BLaER1 (cell line): ENCODE measurements around the gene SART3.

Source experiments
- H3K27ac ChIP-seq: shearing (Covaris generic); formaldehyde crosslinking; 2 replicates; pipeline ENCODE4 v1.8.1; 2022
- H3K27me3 ChIP-seq: shearing (Covaris generic); formaldehyde crosslinking; 2 replicates; pipeline ENCODE4 v1.8.1; 2022
- H3K36me3 ChIP-seq: shearing (Covaris generic); formaldehyde crosslinking; 2 replicates; pipeline ENCODE4 v1.8.1; 2022
- H3K4me1 ChIP-seq: shearing (Covaris generic); formaldehyde crosslinking; 2 replicates; pipeline ENCODE4 v1.8.1; 2022
- H3K4me2 ChIP-seq: shearing (Covaris generic); formaldehyde crosslinking; 2 replicates; pipeline ENCODE4 v1.8.1; 2022
- H3K4me3 ChIP-seq: shearing (Covaris generic); formaldehyde crosslinking; 2 replicates; pipeline ENCODE4 v1.8.1; 2022
- H3K9ac ChIP-seq: shearing (Covaris generic); formaldehyde crosslinking; 2 replicates; pipeline ENCODE4 v1.8.1; 2022
- H3K9me3 ChIP-seq: shearing (Covaris generic); formaldehyde crosslinking; 2 replicates; pipeline ENCODE4 v1.8.1; 2022
- H4K20me1 ChIP-seq: shearing (Covaris generic); formaldehyde crosslinking; 2 replicates; pipeline ENCODE4 v1.8.1; 2022
- Cebpa-rat ChIP-seq: shearing (Covaris generic); IDR thresholded peaks from 2 replicates; pipeline ENCODE4 v1.8.1; 2022

SART3 gene

GRCh38 chr12:108527166-108527496 lies 33.8 kb downstream of the SART3 start:
- Histone ChIP-seq H4K20me1 (peaks cover 97% of the 10 kb centered on the region), H3K9me3 (no peaks in the 10 kb centered on the region), H3K36me3 (peaks cover 100% of the 10 kb centered on the region), H3K9ac (no peak overlapping the region), H3K4me1 (peaks cover 9% of the 10 kb centered on the region), H3K4me2 (peak overlapping the region; percentile 13; the same call in 1 of the 2 replicates), H3K4me3 (no peak overlapping the region), H3K27ac (no peak overlapping the region), H3K27me3 (no peaks in the 10 kb centered on the region)
- no peak for TF ChIP-seq Cebpa-rat

- no peaks in the 10 kb centered on the region for H3K9me3 ChIP-seq
- H3K4me1 ChIP-seq: peaks cover 9% of the 10 kb centered on the region
- TF ChIP-seq Cebpa-rat: no peak
- no peak overlapping the region for H3K4me3 ChIP-seq
- peaks cover 100% of the 10 kb centered on the region for H3K36me3 ChIP-seq
- peak overlapping the region; percentile 13; the same call in 1 of the 2 replicates for H3K4me2 ChIP-seq
- H3K27ac ChIP-seq: no peak overlapping the region
- peaks cover 97% of the 10 kb centered on the region for H4K20me1 ChIP-seq
- H3K9ac ChIP-seq: no peak overlapping the region
- H3K27me3 ChIP-seq: no peaks in the 10 kb centered on the region
Measured at GRCh38 chr12:108526482-108527165, 34.3 kb downstream of the SART3 start.

GRCh38 chr12:108525681-108526080 lies 35.3 kb downstream of the SART3 start:
- no peak overlapping the region for H3K27ac ChIP-seq
- no peaks in the 10 kb centered on the region for H3K27me3 ChIP-seq
- TF ChIP-seq Cebpa-rat: no peak
- H3K4me2 ChIP-seq: no peak overlapping the region
- H3K9me3 ChIP-seq: no peaks in the 10 kb centered on the region
- peaks cover 9% of the 10 kb centered on the region for H3K4me1 ChIP-seq
- H3K36me3 ChIP-seq: peaks cover 100% of the 10 kb centered on the region
- H4K20me1 ChIP-seq: peaks cover 96% of the 10 kb centered on the region
- H3K9ac ChIP-seq: no peak overlapping the region
- no peak overlapping the region for H3K4me3 ChIP-seq

GRCh38 chr12:108523365-108523764 lies 37.6 kb downstream of the SART3 start:
- H3K27ac ChIP-seq: no peak overlapping the region
- H3K4me2 ChIP-seq: no peak overlapping the region
- H3K9me3 ChIP-seq: no peaks in the 10 kb centered on the region
- H3K4me1 ChIP-seq: peaks cover 9% of the 10 kb centered on the region
- peaks cover 98% of the 10 kb centered on the region for H4K20me1 ChIP-seq
- no peak for TF ChIP-seq Cebpa-rat
- no peak overlapping the region for H3K4me3 ChIP-seq
- peaks cover 100% of the 10 kb centered on the region for H3K36me3 ChIP-seq
- H3K9ac ChIP-seq: no peak overlapping the region
- H3K27me3 ChIP-seq: no peaks in the 10 kb centered on the region

DNA sequence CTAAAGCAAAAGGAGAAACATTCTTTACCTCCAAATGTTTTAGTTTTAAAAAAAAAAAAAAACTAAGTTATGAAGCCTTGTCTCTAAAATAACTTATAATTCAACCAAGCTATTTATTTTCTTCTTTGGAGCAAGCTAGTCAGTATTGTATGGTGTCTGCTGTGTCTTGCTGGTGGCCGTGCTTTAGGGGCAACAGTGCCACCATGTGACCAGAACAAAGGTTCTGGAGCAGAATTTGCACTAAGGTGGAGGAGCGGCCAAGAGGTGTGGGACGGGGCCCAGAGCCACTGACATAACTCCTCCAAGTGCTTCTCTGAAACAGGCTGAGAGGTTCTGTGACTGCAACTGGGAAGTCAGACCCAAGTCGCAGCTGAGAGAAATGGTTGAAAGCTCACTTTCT lies 41.4 kb downstream of the SART3 start:
- Histone ChIP-seq H3K36me3 (peaks cover 80% of the 10 kb centered on the region), H3K4me1 (peaks cover 25% of the 10 kb centered on the region), H3K9me3 (no peaks in the 10 kb centered on the region), H3K4me3 (no peak overlapping the region), H3K9ac (no peak overlapping the region), H3K27ac (no peak overlapping the region), H4K20me1 (peaks cover 86% of the 10 kb centered on the region), H3K4me2 (no peak overlapping the region), H3K27me3 (no peaks in the 10 kb centered on the region)
- no peak for TF ChIP-seq Cebpa-rat

- H3K9ac ChIP-seq: no peak overlapping the region
- H3K4me3 ChIP-seq: no peak overlapping the region
- no peak for TF ChIP-seq Cebpa-rat
- H3K27ac ChIP-seq: no peak overlapping the region
- no peaks in the 10 kb centered on the region for H3K9me3 ChIP-seq
- H3K36me3 ChIP-seq: peaks cover 74% of the 10 kb centered on the region
- H3K4me2 ChIP-seq: no peak overlapping the region
- peaks cover 79% of the 10 kb centered on the region for H4K20me1 ChIP-seq
- H3K27me3 ChIP-seq: no peaks in the 10 kb centered on the region
- H3K4me1 ChIP-seq: peaks cover 25% of the 10 kb centered on the region
Measured at GRCh38 chr12:108518716-108519496, 42.1 kb downstream of the SART3 start.

- Histone ChIP-seq H4K20me1 (peaks cover 72% of the 10 kb centered on the region), H3K4me2 (0 out of 2 replicates have a peak overlapping the region, but pooled peaks have one; percentile 14), H3K4me3 (no peak overlapping the region), H3K36me3 (peaks cover 67% of the 10 kb centered on the region), H3K27ac (no peak overlapping the region), H3K27me3 (no peaks in the 10 kb centered on the region), H3K9ac (no peak overlapping the region), H3K4me1 (peaks cover 25% of the 10 kb centered on the region), H3K9me3 (no peaks in the 10 kb centered on the region)
- no peak for TF ChIP-seq Cebpa-rat
Measured at GRCh38 chr12:108518101-108518715, 42.8 kb downstream of the SART3 start.

GRCh38 chr12:108517288-108518100 lies 43.5 kb downstream of the SART3 start:
- peaks cover 65% of the 10 kb centered on the region for H4K20me1 ChIP-seq
- H3K4me1 ChIP-seq: peaks cover 25% of the 10 kb centered on the region
- no peak overlapping the region for H3K9ac ChIP-seq
- no peaks in the 10 kb centered on the region for H3K9me3 ChIP-seq
- H3K36me3 ChIP-seq: peaks cover 60% of the 10 kb centered on the region
- no peak overlapping the region for H3K27ac ChIP-seq
- no peak for TF ChIP-seq Cebpa-rat
- H3K4me3 ChIP-seq: no peak overlapping the region
- peak overlapping the region; percentile 14; the same call in 1 of the 2 replicates for H3K4me2 ChIP-seq
- no peaks in the 10 kb centered on the region for H3K27me3 ChIP-seq

DNA sequence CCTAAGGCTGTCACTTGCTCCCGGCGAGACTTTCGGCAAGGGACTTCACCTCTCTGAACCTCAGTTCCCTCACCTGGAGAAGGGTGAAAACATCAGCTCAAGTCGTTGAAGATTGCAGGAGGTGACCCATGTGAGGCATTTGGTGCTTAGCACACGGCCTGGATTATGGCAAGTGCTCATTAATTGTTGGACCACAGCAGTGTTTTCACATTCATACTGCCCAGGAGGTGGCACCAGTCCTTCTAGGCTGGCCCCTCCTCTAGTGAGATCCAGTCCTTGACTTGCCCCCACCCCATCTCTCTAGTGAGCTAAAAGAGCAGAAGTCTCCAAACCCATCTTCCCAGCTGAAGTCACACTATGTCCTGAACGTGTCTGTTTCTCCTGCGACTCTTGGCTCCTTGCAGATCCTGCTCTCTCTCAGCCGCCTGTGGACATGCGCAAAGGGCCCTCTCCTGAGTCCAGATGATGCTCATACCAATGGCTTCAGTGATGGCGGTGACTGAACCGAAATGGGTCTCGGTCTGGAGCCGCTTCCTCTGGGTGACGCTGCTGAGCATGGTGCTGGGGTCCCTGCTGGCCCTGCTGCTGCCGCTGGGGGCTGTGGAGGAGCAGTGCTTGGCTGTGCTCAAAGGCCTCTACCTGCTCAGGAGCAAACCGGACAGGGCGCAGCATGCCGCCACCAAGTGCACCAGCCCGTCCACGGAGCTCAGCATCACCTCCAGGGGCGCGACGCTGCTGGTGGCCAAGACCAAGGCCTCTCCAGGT lies 44.3 kb downstream of the SART3 start:
- Histone ChIP-seq H3K4me1 (peaks cover 25% of the 10 kb centered on the region), H3K4me2 (peak overlapping the region; percentile 91; the same call in 1 of the 2 replicates), H3K36me3 (peaks cover 52% of the 10 kb centered on the region), H3K27me3 (no peaks in the 10 kb centered on the region), H4K20me1 (peaks cover 57% of the 10 kb centered on the region), H3K4me3 (no peak overlapping the region), H3K27ac (no peak overlapping the region), H3K9ac (no peak overlapping the region), H3K9me3 (no peaks in the 10 kb centered on the region)
- no peak for TF ChIP-seq Cebpa-rat
